ENCODE results near the gene KCNJ10.

DNA sequence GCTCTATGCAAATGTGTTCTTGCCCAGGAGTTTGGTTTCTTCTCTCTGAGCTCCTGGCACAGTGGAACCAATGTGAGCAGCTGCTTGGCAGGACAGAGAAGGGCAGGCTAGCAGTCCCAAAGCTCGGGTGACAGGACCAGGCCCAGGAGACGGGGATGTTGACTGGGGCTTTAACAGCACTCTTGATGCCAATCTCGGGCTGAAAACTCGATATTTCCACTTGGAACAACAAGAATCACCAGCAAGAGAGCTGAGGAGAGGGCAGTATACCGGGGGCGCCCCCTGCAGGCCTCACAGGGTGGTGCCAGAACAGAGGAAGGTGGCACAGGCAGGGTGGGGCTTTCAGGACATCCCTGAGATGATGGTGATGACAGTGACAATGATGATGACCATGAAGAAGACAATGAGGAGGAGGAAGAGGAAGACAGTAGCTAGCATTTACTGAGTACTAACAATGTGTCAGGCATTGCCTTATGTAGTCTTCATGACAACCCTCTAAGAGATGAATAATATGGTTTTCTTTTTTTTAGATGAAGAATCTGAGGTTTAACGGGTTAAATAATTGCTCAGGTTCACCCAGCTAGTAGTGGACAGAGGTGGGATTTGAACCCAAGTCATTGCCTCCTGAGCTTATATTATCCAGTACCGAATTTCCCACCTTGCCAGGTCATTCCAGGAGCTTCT is 8.7 kb upstream of the KCNJ10 start:
- TF ChIP-seq, protein P1, sequence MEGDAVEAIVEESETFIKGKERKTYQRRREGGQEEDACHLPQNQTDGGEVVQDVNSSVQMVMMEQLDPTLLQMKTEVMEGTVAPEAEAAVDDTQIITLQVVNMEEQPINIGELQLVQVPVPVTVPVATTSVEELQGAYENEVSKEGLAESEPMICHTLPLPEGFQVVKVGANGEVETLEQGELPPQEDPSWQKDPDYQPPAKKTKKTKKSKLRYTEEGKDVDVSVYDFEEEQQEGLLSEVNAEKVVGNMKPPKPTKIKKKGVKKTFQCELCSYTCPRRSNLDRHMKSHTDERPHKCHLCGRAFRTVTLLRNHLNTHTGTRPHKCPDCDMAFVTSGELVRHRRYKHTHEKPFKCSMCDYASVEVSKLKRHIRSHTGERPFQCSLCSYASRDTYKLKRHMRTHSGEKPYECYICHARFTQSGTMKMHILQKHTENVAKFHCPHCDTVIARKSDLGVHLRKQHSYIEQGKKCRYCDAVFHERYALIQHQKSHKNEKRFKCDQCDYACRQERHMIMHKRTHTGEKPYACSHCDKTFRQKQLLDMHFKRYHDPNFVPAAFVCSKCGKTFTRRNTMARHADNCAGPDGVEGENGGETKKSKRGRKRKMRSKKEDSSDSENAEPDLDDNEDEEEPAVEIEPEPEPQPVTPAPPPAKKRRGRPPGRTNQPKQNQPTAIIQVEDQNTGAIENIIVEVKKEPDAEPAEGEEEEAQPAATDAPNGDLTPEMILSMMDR (IDR thresholded peaks at IDR 0.05), result peak; percentile 99
- TF ChIP-seq ZFX (IDR thresholded peaks at IDR 0.05; ENCODE audit: borderline replicate concordance), result no peak

Data from 22Rv1 (cell line).